Mononuclear cell (primary cell): ENCODE measurements around the gene HSD17B8. TPM values are rescaled to one million over a fixed set of nuclear protein-coding genes. Genes with fewer than 3 reads are reported as not detected.

ENCODE experiments used
- H3K27me3 ChIP-seq: 2 replicates; pipeline ENCODE4 v1.6.0; 2011; ENCODE audit warnings: low read length, control low read depth; ENCODE audit not compliant: insufficient read depth
- H3K4me1 ChIP-seq: 2 replicates; pipeline ENCODE4 v1.5.1; 2011; ENCODE audit warnings: mild to moderate bottlenecking, low read length, control low read depth; ENCODE audit not compliant: insufficient read depth
- H3K4me3 ChIP-seq: 2 replicates; pipeline ENCODE4 v1.5.1; 2011; ENCODE audit warnings: mild to moderate bottlenecking, low read length, moderate library complexity
- H3K9me3 ChIP-seq: 2 replicates; pipeline ENCODE4 v1.5.1; 2011; ENCODE audit warnings: low read depth, mild to moderate bottlenecking, control low read depth, low read length
- total RNA-seq: library from RNA; depleted of rRNA; stranded (reverse); fragments of >200 nt; gene quantifications from one replicate; pipeline ENCODE4 v1.2.3, GENCODE V29; 2012

Gene HSD17B8
- total RNA-seq, 1 donor, result 6.4 TPM

GRCh38 chr6:33178755-33179475 is 25.5 kb upstream of the HSD17B8 start:
- Histone ChIP-seq H3K4me3 (no peak overlapping the region), H3K9me3 (no peaks in the 10 kb centered on the region)

GRCh38 chr6:33181141-33181540 is 23.3 kb upstream of the HSD17B8 start:
- Histone ChIP-seq H3K9me3 (no peaks in the 10 kb centered on the region), H3K4me3 (no peak overlapping the region), H3K27me3 (no peaks in the 10 kb centered on the region), H3K4me1 (peaks cover 14% of the 10 kb centered on the region)

More at GRCh38 chr6:33178755-33179475, 25.5 kb upstream of the HSD17B8 start:
- Histone ChIP-seq H3K4me1 (peaks cover 11% of the 10 kb centered on the region), H3K27me3 (no peaks in the 10 kb centered on the region)

GRCh38 chr6:33183071-33183683 is 21.3 kb upstream of the HSD17B8 start:
- Histone ChIP-seq H3K9me3 (no peaks in the 10 kb centered on the region), H3K4me3 (no peak overlapping the region), H3K4me1 (peaks cover 14% of the 10 kb centered on the region), H3K27me3 (peaks cover 7% of the 10 kb centered on the region)

GRCh38 chr6:33185190-33185589 is 19.3 kb upstream of the HSD17B8 start:
- Histone ChIP-seq H3K4me1 (peaks cover 14% of the 10 kb centered on the region), H3K9me3 (no peaks in the 10 kb centered on the region), H3K27me3 (peaks cover 7% of the 10 kb centered on the region), H3K4me3 (no peak overlapping the region)

GRCh38 chr6:33185654-33186187 is 18.7 kb upstream of the HSD17B8 start:
- Histone ChIP-seq H3K27me3 (peaks cover 9% of the 10 kb centered on the region), H3K4me1 (peaks cover 14% of the 10 kb centered on the region), H3K9me3 (no peaks in the 10 kb centered on the region), H3K4me3 (no peak overlapping the region)

GRCh38 chr6:33187809-33188208 is 16.6 kb upstream of the HSD17B8 start:
- peaks cover 24% of the 10 kb centered on the region for H3K27me3 ChIP-seq
- H3K4me1 ChIP-seq, result peaks cover 24% of the 10 kb centered on the region
- no peak overlapping the region for H3K4me3 ChIP-seq
- no peaks in the 10 kb centered on the region for H3K9me3 ChIP-seq

GRCh38 chr6:33189164-33189563 is 15.3 kb upstream of the HSD17B8 start:
- H3K4me1 ChIP-seq, result peaks cover 13% of the 10 kb centered on the region
- H3K27me3 ChIP-seq, result peaks cover 24% of the 10 kb centered on the region
- no peaks in the 10 kb centered on the region for H3K9me3 ChIP-seq
- no peak overlapping the region for H3K4me3 ChIP-seq

GRCh38 chr6:33189625-33190448 is 14.6 kb upstream of the HSD17B8 start:
- H3K9me3 ChIP-seq, result no peaks in the 10 kb centered on the region
- H3K27me3 ChIP-seq, result peaks cover 24% of the 10 kb centered on the region
- no peak overlapping the region for H3K4me3 ChIP-seq
- H3K4me1 ChIP-seq, result peaks cover 13% of the 10 kb centered on the region

GRCh38 chr6:33190504-33191107 is 13.8 kb upstream of the HSD17B8 start:
- Histone ChIP-seq H3K9me3 (no peaks in the 10 kb centered on the region), H3K4me3 (no peak overlapping the region), H3K27me3 (peaks cover 24% of the 10 kb centered on the region), H3K4me1 (peaks cover 13% of the 10 kb centered on the region)

GRCh38 chr6:33191383-33192104 is 12.9 kb upstream of the HSD17B8 start:
- Histone ChIP-seq H3K9me3 (no peaks in the 10 kb centered on the region), H3K4me1 (peaks cover 13% of the 10 kb centered on the region), H3K27me3 (peaks cover 24% of the 10 kb centered on the region), H3K4me3 (no peak overlapping the region)

- no peaks in the 10 kb centered on the region for H3K9me3 ChIP-seq
- H3K4me3 ChIP-seq, result peak within 1 kb of the TSS; percentile 10
- H3K4me1 ChIP-seq, result peaks cover 13% of the 10 kb centered on the region
- H3K27me3 ChIP-seq, result peaks cover 18% of the 10 kb centered on the region
Observed at GRCh38 chr6:33192105-33192646, 12.3 kb upstream of the HSD17B8 start, which contains the start of gene COL11A2. COL11A2 (minus strand) TSS chr6:33192467; CDS start chr6:33192240, 227 bp downstream.

- peaks cover 18% of the 10 kb centered on the region for H3K4me1 ChIP-seq
- H3K9me3 ChIP-seq, result no peaks in the 10 kb centered on the region
- peaks cover 17% of the 10 kb centered on the region for H3K27me3 ChIP-seq
- peak overlapping the region; percentile 10 for H3K4me3 ChIP-seq
Observed at GRCh38 chr6:33192671-33193602, 11.5 kb upstream of the HSD17B8 start.

GRCh38 chr6:33193619-33194018 is 10.8 kb upstream of the HSD17B8 start:
- Histone ChIP-seq H3K4me3 (no peak overlapping the region), H3K9me3 (no peaks in the 10 kb centered on the region), H3K27me3 (peaks cover 17% of the 10 kb centered on the region), H3K4me1 (peaks cover 24% of the 10 kb centered on the region)
